SIG-M5 (cell line): ENCODE results near the gene ZNF575.

Experiments used
- DNase-seq: peaks from one replicate; lab custom pipeline; 2025; lab: John Stamatoyannopoulos, UW

Gene ZNF575

GRCh38 chr19:43574424-43575155, 41.6 kb downstream of the ZNF575 start:
- DNase-seq: no peak

GRCh38 chr19:43575156-43575950, 42.4 kb downstream of the ZNF575 start, which contains the start of the genes PINLYP and XRCC1:
TSS of gene PINLYP (plus strand) at chr19:43575801. CDS start at chr19:43577192, 1,391 bp downstream.
TSS of gene XRCC1 (minus strand) at chr19:43575527. CDS start at chr19:43575458, 69 bp downstream.
- DNase-seq: peak; percentile 82

GRCh38 chr19:43575955-43576878, 43.2 kb downstream of the ZNF575 start:
- no peak for DNase-seq

- DNase-seq: no peak
Measured at GRCh38 chr19:43578787-43579186, 45.8 kb downstream of the ZNF575 start.

GRCh38 chr19:43581467-43581866, 48.5 kb downstream of the ZNF575 start:
- DNase-seq: no peak

- DNase-seq: no peak
Measured at GRCh38 chr19:43582495-43582894, 49.5 kb downstream of the ZNF575 start.

GRCh38 chr19:43584484-43584883, 51.5 kb downstream of the ZNF575 start:
- no peak for DNase-seq
